Neuronal stem cell (in vitro differentiated cells): ENCODE measurements around the gene PODXL2.

ENCODE experiments used
- DNase-seq: peaks from one replicate; pipeline ENCODE4 v3.0.0-alpha.2; 2013; ENCODE audit warnings: low spot score
- H2AFZ ChIP-seq: one replicate; pipeline ENCODE4 v1.6.1; 2013; ENCODE audit warnings: mild to moderate bottlenecking, low read length, inconsistent platforms
- H2AK5ac ChIP-seq: 2 replicates; pipeline ENCODE4 v1.6.1; 2013; ENCODE audit warnings: low read depth, mild to moderate bottlenecking, inconsistent platforms, low read length, moderate library complexity, mixed read lengths
- H2BK120ac ChIP-seq: 2 replicates; pipeline ENCODE4 v1.6.1; 2013; ENCODE audit warnings: low read depth, mild to moderate bottlenecking, inconsistent platforms, low read length, moderate library complexity, mixed read lengths
- H2BK12ac ChIP-seq: one replicate; pipeline ENCODE4 v1.6.1; 2013; ENCODE audit warnings: low read length, inconsistent platforms
- H2BK15ac ChIP-seq: 2 replicates; pipeline ENCODE4 v1.6.1; 2013; ENCODE audit warnings: mild to moderate bottlenecking, low read length, inconsistent platforms, mixed read lengths
- H2BK5ac ChIP-seq: one replicate; pipeline ENCODE4 v1.6.1; 2013; ENCODE audit warnings: inconsistent platforms, mild to moderate bottlenecking, low read length, moderate library complexity
- H3K14ac ChIP-seq: one replicate; pipeline ENCODE4 v1.6.1; 2013; ENCODE audit warnings: low read length, inconsistent platforms
- H3K18ac ChIP-seq: 2 replicates; pipeline ENCODE4 v1.6.1; 2013; ENCODE audit warnings: low read length, inconsistent platforms
- H3K23ac ChIP-seq: 2 replicates; pipeline ENCODE4 v1.6.1; 2013; ENCODE audit warnings: low read depth, mild to moderate bottlenecking, mixed read lengths, low read length, inconsistent platforms; ENCODE audit not compliant: poor library complexity
- H3K27ac ChIP-seq: replicated peaks from 3 replicates; pipeline ENCODE4 v1.5.1; 2013; ENCODE audit warnings: low read length, inconsistent platforms
- H3K27me3 ChIP-seq, 3 experiments: 2 replicates each; pipeline ENCODE4 v1.6.1; 2013; ENCODE audit warnings: low read length in 3 of 3, mild to moderate bottlenecking in 2 of 3, inconsistent platforms in 1 of 3, low read depth in 1 of 3, mixed read lengths in 1 of 3, moderate library complexity in 1 of 3; ENCODE audit not compliant: control insufficient read depth in 3 of 3, insufficient read depth in 3 of 3
- H3K36me3 ChIP-seq, 2 donors: replicated peaks in 1 of 2; 2 replicates each; pipeline ENCODE4 v1.6.1; 2013; ENCODE audit warnings: low read length in 2 of 2; ENCODE audit not compliant: control insufficient read depth in 2 of 2, insufficient read depth in 2 of 2
- H3K4ac ChIP-seq: 2 replicates; pipeline ENCODE4 v1.6.1; 2013; ENCODE audit warnings: inconsistent platforms, mild to moderate bottlenecking, low read length, moderate library complexity
- H3K4me1 ChIP-seq, 2 donors: 1 replicate in 1 of 2; 2 replicates in 1 of 2; pipeline ENCODE4 v1.6.1; 2013; ENCODE audit warnings: low read length in 2 of 2, low read depth in 1 of 2; ENCODE audit not compliant: control insufficient read depth in 2 of 2, insufficient read depth in 1 of 2
- H3K4me2 ChIP-seq: one replicate; pipeline ENCODE4 v1.6.1; 2013; ENCODE audit warnings: mild to moderate bottlenecking, low read length, inconsistent platforms; ENCODE audit not compliant: insufficient read depth, poor library complexity, severe bottlenecking
- H3K4me3 ChIP-seq, 2 donors: 2 replicates each; pipeline ENCODE4 v1.5.1; 2013; ENCODE audit warnings: low read length in 2 of 2, mild to moderate bottlenecking in 2 of 2, inconsistent platforms in 1 of 2, moderate library complexity in 1 of 2
- H3K79me1 ChIP-seq: one replicate; pipeline ENCODE4 v1.6.1; 2013; ENCODE audit warnings: low read depth, mild to moderate bottlenecking, inconsistent platforms, low read length, moderate library complexity
- H3K9ac ChIP-seq: one replicate; pipeline ENCODE4 v1.6.1; 2013; ENCODE audit warnings: mild to moderate bottlenecking, low read depth, low read length, inconsistent platforms; ENCODE audit not compliant: poor library complexity
- H3K9me3 ChIP-seq, 2 donors: replicated peaks in 1 of 2; 2 replicates each; pipeline versions ENCODE3 to v1.6.1; 2013; ENCODE audit warnings: low read length in 2 of 2, mild to moderate bottlenecking in 2 of 2, inconsistent platforms in 1 of 2, low read depth in 1 of 2, mixed read lengths in 1 of 2, moderate library complexity in 1 of 2; ENCODE audit not compliant: control insufficient read depth in 2 of 2, insufficient read depth in 1 of 2
- H4K8ac ChIP-seq: one replicate; pipeline ENCODE4 v1.6.1; 2013; ENCODE audit warnings: low read depth, mild to moderate bottlenecking, inconsistent platforms, low read length, moderate library complexity
- H4K91ac ChIP-seq: one replicate; pipeline ENCODE4 v1.6.1; 2013; ENCODE audit warnings: low read length, low read depth, mild to moderate bottlenecking, inconsistent platforms; ENCODE audit not compliant: poor library complexity
- WGBS, 2 donors: extraction: QIAGEN DNeasy Blood & Tissue Kit; methylation state at CpG; one replicate each; pipeline ENCODE4 v1.1.7; 2013; ENCODE audit warnings: missing lambda C conversion rate in 2 of 2, mixed read lengths in 1 of 2; ENCODE audit not compliant: insufficient read length in 2 of 2, insufficient replicate concordance in 1 of 2; ENCODE audit errors: extremely low coverage in 2 of 2; 5-methylcytosine and 5-hydroxymethylcytosine counted together

Gene PODXL2

DNA sequence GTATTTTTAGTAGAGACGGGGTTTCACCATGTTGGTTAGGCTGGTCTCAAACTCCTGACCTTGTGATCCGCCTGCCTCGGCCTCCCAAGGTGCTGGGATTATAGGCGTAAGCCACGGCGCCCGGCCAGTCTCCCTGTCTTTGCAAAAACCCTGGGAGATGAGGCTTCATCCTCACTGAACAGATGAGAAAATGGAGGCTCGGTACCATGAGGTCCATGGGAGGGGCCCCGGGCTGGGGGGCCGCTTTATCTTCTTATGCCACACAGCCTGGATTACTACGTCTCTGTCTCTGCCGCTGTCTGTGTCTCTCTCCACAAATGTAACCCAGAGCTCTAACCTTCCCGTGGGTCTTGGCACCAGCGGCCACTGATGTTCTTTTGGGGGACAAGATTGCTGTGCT lies 82.9 kb downstream of the PODXL2 start:
- H3K9me3 ChIP-seq, result no peaks in the 10 kb centered on the region
- H3K27me3 ChIP-seq, result peaks cover 0 to 18% (median 0%) of the 10 kb centered on the region in 3 experiments
- H3K4me3 ChIP-seq, result no peak overlapping the region
- H3K79me1 ChIP-seq, result no peaks in the 10 kb centered on the region
- H3K36me3 ChIP-seq, result no peaks in the 10 kb centered on the region
- no CpG with 5 or more reads among the region's 14 CpGs for WGBS, 2 donors
- no peak overlapping the region for H3K18ac ChIP-seq
- H2AK5ac ChIP-seq, result no peak overlapping the region
- no peak overlapping the region for H3K23ac ChIP-seq
- no peak overlapping the region for H2AFZ ChIP-seq
- peaks cover 2 to 14% of the 10 kb centered on the region in 2 donors for H3K4me1 ChIP-seq
- DNase-seq, result no peak
- no peak overlapping the region for H3K9ac ChIP-seq
- H2BK12ac ChIP-seq, result no peak overlapping the region
- no peak overlapping the region for H4K8ac ChIP-seq
- no peak overlapping the region for H2BK15ac ChIP-seq
- H3K4me2 ChIP-seq, result no peak overlapping the region
- no peak overlapping the region for H3K4ac ChIP-seq
- H2BK5ac ChIP-seq, result no peak overlapping the region
- no peak overlapping the region for H3K14ac ChIP-seq
- no peak overlapping the region for H4K91ac ChIP-seq
- H2BK120ac ChIP-seq, result no peak overlapping the region
- no peak overlapping the region for H3K27ac ChIP-seq

DNA sequence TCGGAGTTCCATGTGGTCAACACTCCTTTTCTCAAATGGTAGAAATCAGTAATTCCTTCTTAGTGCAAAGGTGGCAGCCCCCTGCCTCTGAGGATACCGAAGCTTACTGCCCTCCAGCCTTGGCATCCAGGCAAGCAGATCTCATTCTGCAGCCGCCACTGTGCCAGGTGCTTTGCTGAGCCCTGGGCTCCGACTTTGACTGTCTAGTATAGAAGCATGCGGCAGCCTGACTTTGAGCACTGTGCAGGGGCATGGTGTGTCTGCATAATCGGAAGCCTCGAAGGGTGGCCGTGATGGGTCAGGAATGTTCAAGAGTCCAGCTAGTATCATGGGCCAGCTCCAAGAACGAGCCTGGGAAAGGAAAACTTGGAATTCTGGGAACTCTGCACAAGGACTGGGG lies 83.5 kb downstream of the PODXL2 start:
- DNase-seq, result no peak
- WGBS, 2 donors, result no CpG with 5 or more reads among the region's 9 CpGs
- H3K36me3 ChIP-seq, result no peaks in the 10 kb centered on the region

GRCh38 chr3:127712881-127713771 lies 84.1 kb downstream of the PODXL2 start:
- Histone ChIP-seq H3K4me3 (no peak overlapping the region), H3K23ac (no peak overlapping the region), H3K18ac (peak overlapping the region; percentile 46), H3K4me2 (no peak overlapping the region), H2BK120ac (no peak overlapping the region), H2BK5ac (peak overlapping the region; percentile 4), H4K8ac (no peak overlapping the region), H3K36me3 (no peaks in the 10 kb centered on the region), H3K4ac (no peak overlapping the region), H3K27me3 (peaks cover 0 to 14% (median 0%) of the 10 kb centered on the region in 3 experiments), H3K14ac (no peak overlapping the region), H3K9me3 (no peaks in the 10 kb centered on the region), H2BK15ac (peak overlapping the region; percentile 32), H4K91ac (no peak overlapping the region), H3K9ac (no peak overlapping the region), H3K79me1 (no peaks in the 10 kb centered on the region), H2AFZ (no peak overlapping the region), H3K27ac (no peak overlapping the region), H2BK12ac (peak overlapping the region; percentile 25), H2AK5ac (peak overlapping the region; percentile 69), H3K4me1 (peaks cover 2 to 12% of the 10 kb centered on the region in 2 donors)
- DNase-seq, result no peak
- no CpG with 5 or more reads among the region's 9 CpGs for WGBS, 2 donors

More for the DNA sequence above, 83.5 kb downstream of the PODXL2 start:
- no peak overlapping the region for H3K14ac ChIP-seq
- no peak overlapping the region for H3K4me3 ChIP-seq
- peaks cover 2 to 14% of the 10 kb centered on the region in 2 donors for H3K4me1 ChIP-seq
- H3K27me3 ChIP-seq, result peaks cover 0 to 14% (median 0%) of the 10 kb centered on the region in 3 experiments
- H3K23ac ChIP-seq, result no peak overlapping the region
- H3K18ac ChIP-seq, result no peak overlapping the region
- H3K4ac ChIP-seq, result no peak overlapping the region
- no peaks in the 10 kb centered on the region for H3K79me1 ChIP-seq
- H3K9me3 ChIP-seq, result no peaks in the 10 kb centered on the region
- H2BK15ac ChIP-seq, result no peak overlapping the region
- H2BK120ac ChIP-seq, result no peak overlapping the region
- no peak overlapping the region for H2AFZ ChIP-seq
- peak overlapping the region; percentile 14 for H2AK5ac ChIP-seq
- H2BK12ac ChIP-seq, result no peak overlapping the region
- no peak overlapping the region for H4K8ac ChIP-seq
- H3K4me2 ChIP-seq, result no peak overlapping the region
- no peak overlapping the region for H3K27ac ChIP-seq
- H2BK5ac ChIP-seq, result no peak overlapping the region
- H3K9ac ChIP-seq, result peak overlapping the region; percentile 34
- H4K91ac ChIP-seq, result no peak overlapping the region

DNA sequence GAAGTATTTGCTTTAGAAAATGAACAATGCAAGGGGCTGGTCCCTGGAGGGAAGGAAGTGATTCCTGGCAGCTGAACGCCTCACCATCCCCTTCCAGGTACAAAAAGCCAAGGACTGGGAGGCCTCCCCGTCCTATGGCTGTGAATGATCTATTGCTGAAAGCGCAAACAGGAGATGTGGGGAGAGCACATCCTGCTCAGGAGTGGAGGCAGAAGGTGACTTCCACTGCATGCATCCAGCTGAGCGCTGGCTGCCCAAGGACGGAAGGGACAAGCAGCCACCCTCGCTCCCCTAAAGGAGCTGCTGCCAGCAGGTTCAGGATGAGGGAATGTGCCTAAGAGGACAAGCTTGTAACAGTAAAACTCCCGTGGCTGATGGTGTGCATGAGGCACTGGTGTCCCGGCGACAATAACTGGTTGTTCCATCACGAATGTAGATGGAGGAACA lies 85.2 kb downstream of the PODXL2 start:
- Histone ChIP-seq H4K91ac (no peak overlapping the region), H2AFZ (peak overlapping the region; percentile 80), H3K79me1 (no peaks in the 10 kb centered on the region), H3K27me3 (peaks cover 0 to 20% (median 0%) of the 10 kb centered on the region in 3 experiments), H3K36me3 (no peaks in the 10 kb centered on the region), H2BK5ac (no peak overlapping the region), H3K4me2 (no peak overlapping the region), H3K9me3 (no peaks in the 10 kb centered on the region), H3K23ac (no peak overlapping the region), H2BK12ac (peak overlapping the region; percentile 14), H3K4me1 (peaks cover 2 to 13% of the 10 kb centered on the region in 2 donors), H3K4me3 (peak overlapping the region in 1 of 2 donors; percentile 27), H3K4ac (no peak overlapping the region), H4K8ac (no peak overlapping the region), H2AK5ac (no peak overlapping the region), H2BK120ac (no peak overlapping the region), H2BK15ac (peak overlapping the region; percentile 8), H3K14ac (no peak overlapping the region), H3K9ac (no peak overlapping the region), H3K18ac (peak overlapping the region; percentile 29), H3K27ac (peak overlapping the region; percentile 35)
- WGBS, 2 donors, result no CpG with 5 or more reads among the region's 10 CpGs
- no peak for DNase-seq
